IPS DF 6.9 (cell line): ENCODE data around the gene BRD3OS.

Experiments used
- DNase-seq: peaks from one replicate; pipeline ENCODE4 v3.0.0-alpha.2; 2013; ENCODE audit warnings: low read depth, low spot score
- H3K27ac ChIP-seq: one replicate; pipeline ENCODE4 v1.5.1; 2013; ENCODE audit warnings: low read length, control low read depth
- H3K27me3 ChIP-seq: 2 replicates; pipeline ENCODE4 v1.6.1; 2013; ENCODE audit warnings: mild to moderate bottlenecking, low read length; ENCODE audit not compliant: control insufficient read depth, insufficient read depth
- H3K36me3 ChIP-seq: 2 replicates; pipeline ENCODE4 v1.6.1; 2013; ENCODE audit warnings: low read length; ENCODE audit not compliant: control insufficient read depth, insufficient read depth
- H3K4me1 ChIP-seq: 2 replicates; pipeline ENCODE4 v1.6.1; 2013; ENCODE audit warnings: low read length; ENCODE audit not compliant: control insufficient read depth, insufficient read depth
- H3K4me3 ChIP-seq: 2 replicates; pipeline ENCODE4 v1.5.1; 2013; ENCODE audit warnings: mild to moderate bottlenecking, low read length
- H3K9me3 ChIP-seq: 2 replicates; pipeline ENCODE4 v1.6.1; 2013; ENCODE audit warnings: low read length, inconsistent platforms; ENCODE audit not compliant: control insufficient read depth, insufficient read depth
- WGBS: extraction: QIAGEN DNeasy Blood & Tissue Kit; methylation state at CpG from one replicate; pipeline ENCODE4 v1.1.7; 2013; ENCODE audit warnings: mixed read lengths, missing lambda C conversion rate; ENCODE audit not compliant: insufficient read length, insufficient coverage; 5-methylcytosine and 5-hydroxymethylcytosine counted together

The BRD3OS gene

DNA sequence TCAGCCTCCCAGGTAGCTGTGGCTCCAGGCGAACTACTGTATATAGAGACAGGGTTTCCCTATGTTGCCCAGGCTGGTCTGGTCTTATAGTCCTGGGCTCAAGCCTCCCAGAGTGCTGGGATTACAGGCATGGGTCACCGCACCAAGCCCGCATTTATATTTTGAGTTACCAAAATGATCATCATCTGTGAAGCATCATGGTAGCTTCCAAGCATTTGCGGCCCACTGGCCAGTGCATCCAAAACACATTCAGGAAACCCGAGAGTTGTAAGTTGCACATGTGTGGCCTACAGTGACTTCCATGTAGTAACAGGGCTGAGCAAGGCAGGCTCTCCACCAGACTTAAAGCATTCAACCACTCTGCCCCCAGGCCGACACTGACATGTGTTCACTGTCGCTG, 2.3 kb downstream of the BRD3OS start:
- DNase-seq: no peak
- H3K4me1 ChIP-seq: peaks cover 4% of the 10 kb centered on the region; the same call in 1 of the 2 replicates
- H3K4me3 ChIP-seq: no peak overlapping the region
- no peaks in the 10 kb centered on the region for H3K9me3 ChIP-seq
- WGBS: no CpG with 5 or more reads among the region's 7 CpGs
- peaks cover 9% of the 10 kb centered on the region for H3K36me3 ChIP-seq
- H3K27me3 ChIP-seq: no peaks in the 10 kb centered on the region
- no peak overlapping the region for H3K27ac ChIP-seq

- Histone ChIP-seq H3K27ac (no peak overlapping the region), H3K4me3 (no peak overlapping the region), H3K36me3 (peaks cover 13% of the 10 kb centered on the region), H3K9me3 (no peaks in the 10 kb centered on the region), H3K4me1 (peaks cover 4% of the 10 kb centered on the region; the same call in 1 of the 2 replicates), H3K27me3 (no peaks in the 10 kb centered on the region)
- 100% methylated on average over 1 of the region's 9 CpGs for WGBS
- DNase-seq: no peak
Measured at GRCh38 chr9:134028076-134028475, 2.8 kb downstream of the BRD3OS start.

- WGBS: no CpG with 5 or more reads among the region's 22 CpGs
- Histone ChIP-seq H3K36me3 (peaks cover 19% of the 10 kb centered on the region), H3K9me3 (no peaks in the 10 kb centered on the region), H3K4me1 (peaks cover 4% of the 10 kb centered on the region; the same call in 1 of the 2 replicates), H3K27ac (no peak overlapping the region), H3K27me3 (no peaks in the 10 kb centered on the region), H3K4me3 (no peak overlapping the region)
- no peak for DNase-seq
Measured at GRCh38 chr9:134028575-134029247, 3.4 kb downstream of the BRD3OS start.

GRCh38 chr9:134029248-134030226, 4.3 kb downstream of the BRD3OS start:
- Histone ChIP-seq H3K36me3 (peaks cover 27% of the 10 kb centered on the region), H3K9me3 (no peaks in the 10 kb centered on the region), H3K27me3 (no peaks in the 10 kb centered on the region), H3K4me1 (peaks cover 4% of the 10 kb centered on the region; the same call in 1 of the 2 replicates), H3K27ac (no peak overlapping the region), H3K4me3 (no peak overlapping the region)
- DNase-seq: no peak
- WGBS: no CpG with 5 or more reads among the region's 21 CpGs

- Histone ChIP-seq H3K4me1 (peaks cover 4% of the 10 kb centered on the region; the same call in 1 of the 2 replicates), H3K9me3 (no peaks in the 10 kb centered on the region), H3K27ac (no peak overlapping the region), H3K4me3 (no peak overlapping the region), H3K27me3 (no peaks in the 10 kb centered on the region), H3K36me3 (peaks cover 42% of the 10 kb centered on the region)
- no peak for DNase-seq
- no CpG with 5 or more reads among the region's 29 CpGs for WGBS
Measured at GRCh38 chr9:134030821-134031470, 5.7 kb downstream of the BRD3OS start.

- no CpG with 5 or more reads among the region's 14 CpGs for WGBS
- H3K4me1 ChIP-seq: no peaks in the 10 kb centered on the region; the same call in 1 of the 2 replicates
- no peaks in the 10 kb centered on the region for H3K27me3 ChIP-seq
- DNase-seq: no peak
- H3K36me3 ChIP-seq: peaks cover 45% of the 10 kb centered on the region
- no peaks in the 10 kb centered on the region for H3K9me3 ChIP-seq
- H3K4me3 ChIP-seq: no peak overlapping the region
- no peak overlapping the region for H3K27ac ChIP-seq
Measured at GRCh38 chr9:134031783-134032182, 6.5 kb downstream of the BRD3OS start.

GRCh38 chr9:134032456-134033222, 7.4 kb downstream of the BRD3OS start:
- Histone ChIP-seq H3K27ac (no peak overlapping the region), H3K4me1 (no peaks in the 10 kb centered on the region; the same call in 1 of the 2 replicates), H3K36me3 (peaks cover 45% of the 10 kb centered on the region), H3K27me3 (no peaks in the 10 kb centered on the region), H3K4me3 (no peak overlapping the region), H3K9me3 (no peaks in the 10 kb centered on the region)
- no CpG with 5 or more reads among the region's 40 CpGs for WGBS
- no peak for DNase-seq

DNA sequence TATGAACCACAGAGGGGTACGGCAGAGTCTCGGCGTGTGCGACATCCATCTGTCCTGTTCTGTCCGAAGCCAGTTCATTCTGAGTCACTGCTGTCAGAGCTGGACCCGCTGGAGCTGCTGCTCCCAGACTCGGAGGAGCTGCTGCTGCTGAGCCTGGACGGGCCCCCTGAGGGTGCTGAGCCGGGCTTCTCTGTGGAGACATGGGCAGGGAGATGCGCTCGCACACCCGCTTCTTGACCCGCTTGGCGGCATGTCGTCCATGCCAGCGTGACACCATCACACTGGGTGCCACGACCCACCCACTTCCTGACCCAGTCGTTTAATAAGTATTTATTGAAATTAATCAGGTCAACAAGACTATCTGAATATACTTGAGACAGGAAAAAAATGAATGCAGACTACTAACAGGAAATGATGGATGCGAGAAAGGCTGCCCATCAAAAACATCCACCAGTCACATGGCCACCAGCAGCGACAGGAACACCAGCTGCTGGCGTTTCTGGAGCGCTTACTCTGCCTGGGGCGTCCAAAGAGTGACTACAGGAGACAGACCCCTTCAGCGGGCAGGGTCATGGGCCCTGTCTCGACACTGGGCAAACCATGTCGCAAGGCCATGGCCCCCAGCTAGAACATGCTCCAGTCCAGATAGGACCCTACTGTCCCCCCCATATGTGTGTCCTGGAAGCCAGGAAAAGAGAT, 8.4 kb downstream of the BRD3OS start:
- Histone ChIP-seq H3K27ac (no peak overlapping the region), H3K4me3 (no peak overlapping the region), H3K27me3 (no peaks in the 10 kb centered on the region), H3K4me1 (no peaks in the 10 kb centered on the region; the same call in 1 of the 2 replicates), H3K36me3 (peaks cover 45% of the 10 kb centered on the region), H3K9me3 (no peaks in the 10 kb centered on the region)
- no CpG with 5 or more reads among the region's 26 CpGs for WGBS
- no peak for DNase-seq

DNA sequence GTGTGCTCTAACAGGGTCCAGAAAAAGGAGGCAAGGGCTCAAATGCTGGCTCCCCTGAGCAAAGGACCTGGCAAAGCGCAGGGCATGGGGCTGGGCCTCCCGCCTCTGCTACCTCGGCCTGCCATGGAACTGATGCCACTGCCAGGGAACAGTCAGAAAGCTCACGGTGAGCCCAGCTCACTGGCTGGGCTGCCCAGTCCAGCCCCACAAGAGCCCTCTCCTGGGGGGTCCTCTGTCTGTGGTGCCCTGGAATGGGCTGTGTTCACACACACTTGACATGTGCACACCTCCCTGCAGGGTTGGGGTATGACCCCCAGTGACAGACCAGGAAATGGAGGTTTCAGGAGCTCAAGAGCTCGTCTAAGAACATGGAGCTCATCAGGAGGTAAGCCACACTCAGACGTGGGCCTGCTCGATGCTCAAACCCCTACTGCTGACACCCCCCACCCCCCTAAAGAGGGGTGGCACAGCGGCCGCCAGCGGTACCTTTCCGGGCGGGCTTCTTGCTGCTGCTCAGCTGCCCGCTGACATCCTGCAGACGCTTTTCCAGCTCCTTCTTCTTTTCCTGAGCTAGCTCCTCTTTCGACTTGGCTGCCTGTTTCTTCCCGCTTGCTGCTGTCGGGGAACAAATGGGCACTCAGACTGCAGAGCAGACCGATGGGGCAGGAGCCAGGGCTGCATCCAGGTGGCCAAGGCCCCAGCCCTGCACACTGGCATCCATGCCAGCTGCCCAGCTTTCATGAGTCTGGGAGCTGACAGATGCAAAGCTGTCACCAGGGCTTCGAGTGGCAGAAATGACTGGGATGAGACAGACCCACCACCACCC, 9.1 kb downstream of the BRD3OS start:
- H3K27ac ChIP-seq: no peak overlapping the region
- peaks cover 50% of the 10 kb centered on the region for H3K36me3 ChIP-seq
- no peaks in the 10 kb centered on the region; the same call in 1 of the 2 replicates for H3K4me1 ChIP-seq
- DNase-seq: no peak
- H3K27me3 ChIP-seq: no peaks in the 10 kb centered on the region
- no peak overlapping the region for H3K4me3 ChIP-seq
- WGBS: no CpG with 5 or more reads among the region's 19 CpGs
- no peaks in the 10 kb centered on the region for H3K9me3 ChIP-seq
